ENCODE results near the gene UNC13B.

The UNC13B gene

DNA sequence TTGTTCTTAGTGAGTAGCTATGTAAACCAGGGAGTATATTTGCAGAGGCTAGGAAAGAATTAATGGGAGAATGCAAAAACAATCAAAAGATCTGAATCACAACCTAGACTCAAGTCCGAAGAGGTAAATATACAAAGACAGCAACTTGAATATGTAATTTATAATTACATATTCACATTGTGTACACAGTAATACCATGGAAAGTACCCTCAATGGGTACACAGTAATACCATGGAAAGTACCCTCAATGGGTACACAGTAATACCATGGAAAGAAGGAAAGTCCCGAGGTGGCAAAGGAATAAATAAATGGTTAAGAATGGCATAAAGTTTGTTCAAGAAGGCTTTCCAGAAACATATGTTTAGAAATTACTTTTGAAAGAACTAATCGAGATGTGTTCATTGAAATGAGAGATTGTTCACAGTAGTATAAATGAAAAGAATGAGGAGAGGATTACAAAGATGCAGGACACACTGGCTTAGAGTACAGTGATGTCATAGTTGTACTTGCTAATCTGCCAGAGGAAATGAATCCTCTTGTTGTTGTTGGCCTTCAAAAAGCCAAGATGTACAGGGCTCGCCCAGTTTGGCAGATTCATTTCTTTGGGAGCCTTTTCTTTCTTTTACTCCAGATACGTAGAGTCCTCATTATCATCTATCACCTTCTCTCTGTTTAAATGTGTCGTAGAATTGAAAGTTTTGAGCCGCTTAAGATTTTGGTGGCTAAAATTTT, 116.0 kb downstream of the UNC13B start:
- peak; percentile 42 for DNase-seq (ENCODE audit: low spot score)

DNA sequence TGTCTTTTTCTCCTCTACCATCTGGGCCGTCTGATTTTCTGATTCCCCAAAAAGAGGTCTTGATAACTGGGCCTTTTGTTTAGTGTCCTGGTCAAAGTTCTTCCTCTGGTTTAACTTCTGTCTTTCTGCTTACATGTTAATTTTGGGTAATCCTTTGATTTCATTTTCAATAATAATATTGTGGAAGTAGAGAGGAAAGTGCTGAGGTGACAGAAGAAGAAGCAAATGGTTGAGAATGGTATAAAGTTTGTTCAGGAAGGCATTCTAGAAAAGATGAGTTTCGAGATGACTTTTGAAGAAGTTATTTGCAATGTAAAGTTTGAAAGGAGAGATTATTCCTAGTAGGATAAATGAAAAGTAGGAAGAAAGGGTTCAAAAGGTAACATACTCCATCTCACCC, 118.1 kb downstream of the UNC13B start:
- DNase-seq (ENCODE audit: low spot score) = no peak

DNA sequence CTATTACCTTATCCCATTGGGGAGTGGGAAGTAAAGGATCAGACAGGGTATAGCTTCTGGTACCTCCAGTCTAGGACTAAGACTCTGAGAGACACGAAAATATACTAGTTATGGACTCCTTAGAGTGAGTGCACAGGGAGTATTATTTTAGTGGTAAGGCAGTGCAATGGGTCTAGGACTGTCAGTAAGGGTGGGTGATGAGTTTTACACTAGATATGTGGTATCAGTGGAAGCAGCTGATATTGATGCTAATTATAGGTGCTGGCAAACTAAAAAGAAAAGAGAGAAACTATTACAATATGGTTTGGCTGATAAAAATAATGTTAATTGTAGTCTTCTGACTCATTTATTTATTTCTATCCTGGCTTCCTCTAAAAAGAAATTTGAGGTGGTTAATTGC, 118.6 kb downstream of the UNC13B start:
- no peak for DNase-seq (ENCODE audit: low spot score)

DNA sequence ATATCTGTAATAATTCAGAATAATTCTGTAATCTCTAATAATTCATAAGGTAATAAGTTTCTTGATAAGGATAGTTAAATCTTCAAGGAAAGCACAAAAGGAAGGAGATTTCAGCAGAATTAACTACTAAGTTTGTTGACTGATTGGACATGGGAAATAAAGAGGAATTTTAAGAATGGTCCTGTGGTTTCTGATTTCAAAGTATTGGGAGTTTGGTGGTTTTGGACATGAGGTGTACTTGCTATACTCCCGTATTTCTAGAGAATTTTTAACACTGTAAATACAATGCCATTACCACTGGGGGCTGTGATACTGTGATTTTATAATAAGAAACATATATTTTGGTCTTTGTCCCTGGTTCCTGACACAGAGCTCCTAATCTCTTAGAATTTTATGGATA, 123.9 kb downstream of the UNC13B start:
- no peak for DNase-seq (ENCODE audit: low spot score)

DNA sequence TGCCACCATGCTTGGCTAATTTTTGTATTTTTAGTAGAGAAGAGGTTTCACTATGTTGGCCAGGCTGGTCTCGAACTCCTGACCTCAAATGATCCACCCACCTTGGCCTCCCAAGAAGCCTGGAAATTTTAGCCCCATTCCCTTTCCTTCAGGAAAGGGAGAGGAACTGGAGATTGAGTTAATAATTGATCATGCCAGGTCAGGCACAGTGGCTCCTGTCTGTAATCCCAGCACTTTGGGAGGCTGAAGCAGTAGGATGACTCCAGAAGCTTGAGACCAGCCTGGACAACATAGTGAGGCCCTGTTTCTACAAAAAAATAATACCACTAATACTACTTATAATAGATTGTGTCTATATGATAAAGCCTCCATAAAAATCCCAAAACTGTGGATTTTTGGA, 124.6 kb downstream of the UNC13B start:
- no peak for DNase-seq (ENCODE audit: low spot score)

DNA sequence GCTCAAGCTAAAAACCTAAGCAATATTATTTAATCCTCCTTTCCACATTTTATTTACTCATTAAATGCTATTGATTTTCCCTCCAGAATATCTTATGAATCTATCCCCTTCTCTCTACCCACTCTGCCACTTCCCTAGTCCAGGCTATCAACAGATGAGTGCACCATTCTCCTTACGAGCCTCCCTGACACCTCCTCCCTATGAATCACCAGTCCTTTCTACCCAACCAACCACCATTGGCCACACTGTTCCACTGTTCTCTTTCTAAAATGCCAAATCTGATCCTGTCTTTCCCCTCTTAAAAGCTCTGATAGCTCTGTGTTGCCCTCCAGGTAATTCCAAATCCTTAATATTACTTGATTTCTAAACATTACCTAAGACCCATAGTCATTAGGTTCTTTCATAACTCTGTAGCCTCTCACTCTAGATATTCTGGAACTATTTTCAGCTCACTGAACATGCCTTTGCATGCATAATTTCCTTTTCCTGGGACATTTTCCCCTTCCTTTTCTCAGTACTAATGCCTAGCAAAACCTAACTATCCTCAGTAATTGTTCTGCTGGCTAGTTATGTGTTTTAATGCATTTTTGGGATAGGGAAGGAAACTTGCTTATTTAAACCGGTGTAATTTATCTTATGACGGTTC, 126.3 kb downstream of the UNC13B start:
- DNase-seq (ENCODE audit: low spot score) = no peak

DNA sequence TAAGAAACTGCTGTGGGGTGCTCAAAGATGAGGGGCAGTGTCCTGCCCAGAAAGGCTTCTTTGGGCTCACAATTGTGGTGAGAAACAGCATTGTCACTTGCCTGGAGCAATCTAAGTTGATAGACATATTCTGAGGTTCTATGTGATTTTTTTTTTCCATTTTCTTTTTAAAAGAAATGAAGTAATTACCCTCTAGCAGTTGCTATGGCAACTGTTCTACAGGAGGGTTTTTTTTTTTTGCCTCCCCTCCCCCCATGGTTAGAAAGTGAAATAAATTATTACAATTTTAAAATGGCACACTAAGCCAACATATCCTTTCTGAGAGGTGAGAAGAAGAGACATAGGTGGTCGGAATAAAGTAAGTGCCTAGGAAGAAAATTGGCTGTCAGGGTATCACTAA, 127.0 kb downstream of the UNC13B start:
- no peak for DNase-seq (ENCODE audit: low spot score)

DNA sequence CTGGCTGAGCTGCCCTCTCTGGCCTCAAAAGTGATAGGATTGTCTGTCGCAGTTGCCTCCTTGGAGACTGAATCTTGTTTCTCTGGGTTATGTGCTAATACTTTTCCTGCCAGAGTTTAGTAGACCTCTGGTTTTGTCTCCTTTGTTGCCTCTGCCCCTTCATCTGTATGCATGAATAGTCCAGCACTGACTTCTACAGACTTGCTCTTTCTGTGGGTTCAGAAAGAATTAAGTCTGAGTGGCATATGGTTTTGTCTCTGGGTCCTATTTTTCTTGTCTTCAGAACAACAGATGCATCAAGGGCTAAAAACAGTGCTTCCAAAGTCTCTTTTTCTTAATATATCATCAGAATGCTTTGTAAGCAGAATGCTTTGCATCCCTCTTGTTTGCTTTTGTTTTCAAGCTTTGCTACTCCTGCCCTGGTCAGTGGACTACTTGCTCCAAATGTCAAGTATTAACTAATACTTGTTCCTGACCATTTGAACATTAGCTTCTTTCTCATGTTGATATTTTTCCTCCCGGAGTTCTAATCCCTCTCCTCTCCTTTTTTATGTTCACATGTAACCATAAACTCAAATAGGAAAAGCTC, 131.7 kb downstream of the UNC13B start:
- no peak for DNase-seq (ENCODE audit: low spot score)

DNA sequence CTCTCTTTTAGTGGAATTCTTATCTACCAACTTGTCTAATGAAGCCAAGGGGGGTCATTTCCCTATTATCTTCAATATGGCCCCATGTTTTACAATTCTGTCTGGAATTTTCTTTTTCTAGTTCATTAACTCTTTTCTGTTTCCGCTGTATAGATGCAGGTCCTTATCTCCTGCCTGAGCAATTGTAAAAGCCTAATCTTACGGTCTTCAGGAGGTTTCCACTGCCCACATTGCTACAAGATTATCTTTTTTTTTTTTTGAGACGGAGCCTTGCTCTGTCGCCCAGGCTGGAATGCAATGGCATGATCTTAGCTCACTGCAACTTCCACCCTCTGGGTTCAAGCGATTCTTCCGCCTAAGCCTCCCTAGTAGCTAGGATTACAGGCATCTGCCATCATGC, 132.3 kb downstream of the UNC13B start:
- DNase-seq (ENCODE audit: low spot score) = no peak

DNA sequence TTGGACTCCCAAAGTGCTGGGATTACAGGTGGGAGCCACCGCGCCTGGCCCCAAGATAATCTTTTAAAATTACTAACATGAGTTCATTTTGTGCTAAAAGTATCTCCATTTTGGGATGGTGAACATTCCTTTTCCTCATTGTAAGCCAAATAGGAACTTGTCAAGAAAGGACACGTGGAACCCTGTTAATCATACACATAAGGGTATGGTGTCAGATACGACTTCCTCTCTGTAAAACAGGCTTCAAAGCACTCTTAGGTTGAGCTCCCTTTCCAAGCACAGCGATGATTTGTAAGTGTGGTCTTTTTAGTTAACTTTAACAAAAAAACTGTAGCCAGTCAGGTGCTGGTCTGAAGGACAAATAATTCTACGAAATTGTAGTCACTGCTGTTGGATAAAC, 132.7 kb downstream of the UNC13B start:
- no peak for DNase-seq (ENCODE audit: low spot score)

DNA sequence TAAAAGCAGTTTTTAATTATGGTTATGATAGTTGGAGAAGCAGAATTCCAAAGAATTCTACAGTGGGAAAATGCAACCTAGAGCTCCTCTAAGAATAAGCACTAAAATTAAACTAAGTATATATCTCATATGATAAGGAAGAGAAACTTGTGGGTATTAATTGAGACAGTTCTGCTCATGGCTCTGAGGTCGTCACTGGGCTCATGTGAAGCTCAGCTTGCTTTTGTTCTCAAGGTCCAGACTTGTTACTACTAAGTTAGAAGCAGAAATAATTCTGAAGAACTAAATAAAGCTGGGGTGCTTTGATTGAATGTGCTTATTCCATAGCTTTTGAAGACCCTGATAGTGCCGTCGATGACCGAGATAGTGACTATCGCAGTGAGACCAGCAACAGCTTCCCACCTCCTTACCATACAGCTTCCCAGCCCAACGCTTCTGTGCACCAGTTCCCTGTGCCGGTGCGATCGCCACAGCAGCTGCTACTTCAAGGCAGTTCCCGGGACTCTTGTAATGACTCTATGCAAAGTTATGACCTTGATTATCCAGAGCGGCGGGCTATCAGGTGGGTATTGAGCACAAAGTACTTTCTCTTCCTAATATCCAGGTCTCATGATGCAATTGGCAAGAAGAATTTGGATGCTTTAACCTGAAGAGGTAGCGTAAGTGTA, 133.7 kb downstream of the UNC13B start:
- DNase-seq (ENCODE audit: low spot score) = no peak

DNA sequence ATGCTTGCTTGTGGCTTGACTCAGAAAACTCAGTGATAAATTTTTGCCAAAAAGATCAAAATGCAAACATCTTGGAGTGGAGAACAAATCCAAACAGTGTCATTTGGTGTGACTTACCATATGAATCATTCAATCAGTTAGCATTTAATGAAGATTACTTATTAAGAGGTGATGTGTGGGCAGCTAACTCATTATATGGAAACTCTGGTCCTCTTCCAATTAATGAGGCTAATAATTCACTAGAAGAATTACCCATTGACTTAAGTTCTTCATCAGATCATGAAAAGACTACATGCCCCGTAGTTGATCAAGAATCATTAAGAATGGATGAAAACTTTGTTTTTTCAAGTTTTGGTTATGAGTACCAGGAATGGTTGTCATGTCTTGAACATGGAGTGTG, 141.8 kb downstream of the UNC13B start:
- no peak for DNase-seq (ENCODE audit: low spot score)

DNA sequence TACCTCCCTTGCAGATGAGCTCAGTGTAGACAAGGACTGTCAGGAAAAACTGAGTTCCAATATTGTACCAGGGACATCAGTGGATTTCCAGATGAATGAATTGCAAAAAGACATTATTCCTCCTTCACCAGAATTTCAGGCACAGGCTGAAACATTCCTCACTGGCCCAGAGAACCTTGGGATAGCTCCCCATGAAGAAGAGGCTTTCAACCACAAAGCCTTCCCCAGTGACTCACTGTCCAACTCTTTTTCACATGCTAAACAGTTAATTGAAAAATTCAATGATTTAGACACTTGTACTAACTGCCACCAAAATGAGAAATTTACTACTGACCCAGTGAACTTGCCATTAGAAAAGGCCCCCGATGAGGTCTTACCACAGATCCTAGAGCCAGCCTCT, 144.5 kb downstream of the UNC13B start:
- no peak for DNase-seq (ENCODE audit: low spot score)

DNA sequence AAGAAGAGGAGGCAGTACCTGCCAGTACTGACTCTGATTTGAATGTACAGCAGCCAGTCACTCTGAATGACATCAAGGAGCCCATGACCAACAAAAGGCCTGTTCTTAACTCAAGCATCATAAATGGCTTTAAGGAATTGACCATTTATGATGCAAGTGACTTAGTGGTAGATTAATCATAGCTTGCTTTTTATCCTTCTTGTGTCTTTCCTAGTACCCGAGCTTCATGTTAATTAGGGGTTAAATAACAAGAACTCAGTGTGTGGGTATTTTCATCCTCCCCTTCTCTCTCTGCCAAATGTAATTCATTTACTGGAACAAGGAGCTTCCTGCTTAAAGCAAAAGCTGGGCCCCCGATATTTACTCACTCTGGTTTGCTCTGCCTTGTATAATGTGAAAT, 146.5 kb downstream of the UNC13B start:
- no peak for DNase-seq (ENCODE audit: low spot score)

DNA sequence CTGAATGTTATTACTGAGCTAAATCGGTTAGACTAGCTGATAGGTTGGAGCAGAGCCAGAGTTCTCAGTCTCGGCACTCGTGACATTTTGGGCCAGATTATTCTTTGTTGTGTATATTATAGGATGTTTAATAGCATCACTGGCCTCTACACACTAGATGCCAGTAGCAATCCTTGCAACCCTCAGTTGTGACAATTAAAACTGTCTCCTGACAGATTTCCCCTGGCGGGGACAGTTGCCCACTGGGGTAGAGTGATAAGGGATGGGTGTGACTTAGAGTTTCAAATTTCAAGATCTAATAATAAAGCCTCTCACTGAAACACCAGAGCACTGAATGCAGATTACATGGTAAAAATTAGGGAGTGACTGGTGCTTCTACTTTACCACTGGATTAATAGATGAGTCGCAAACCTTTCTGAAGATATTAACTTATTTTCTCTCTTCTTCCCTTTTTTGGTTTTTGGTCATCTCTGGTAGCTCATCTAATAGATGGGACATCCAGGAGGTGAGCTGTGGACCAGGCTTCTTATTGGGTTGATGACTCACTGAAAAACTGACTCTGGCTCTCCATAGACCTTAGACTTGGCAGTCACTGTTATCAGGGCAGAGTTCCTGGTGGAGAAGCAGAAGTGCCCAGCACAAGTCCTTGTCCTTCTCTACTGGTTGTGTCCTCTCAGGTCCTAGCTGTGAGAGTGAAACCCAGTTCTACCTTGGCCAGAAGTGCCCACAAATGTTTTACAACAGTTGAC, 150.3 kb downstream of the UNC13B start:
- no peak for DNase-seq (ENCODE audit: low spot score)

DNA sequence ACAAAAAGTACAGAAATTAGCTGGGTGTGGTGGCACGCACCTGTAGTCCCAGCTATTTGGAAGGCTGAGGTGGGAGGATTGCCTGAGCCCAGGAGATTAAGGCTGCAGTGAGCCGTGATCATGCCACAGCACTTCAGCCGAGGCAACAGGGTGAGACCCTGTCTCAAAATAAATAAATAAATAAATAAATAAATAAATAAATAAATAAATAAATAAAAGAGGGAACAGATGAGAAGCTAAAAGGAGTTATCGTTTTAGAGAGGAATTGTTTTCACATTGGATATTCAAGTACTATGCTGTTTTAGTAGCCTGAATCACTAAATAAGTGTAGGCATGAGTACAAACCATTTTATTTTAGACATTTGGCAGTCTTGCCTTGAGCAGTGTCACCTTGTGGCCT, 151.7 kb downstream of the UNC13B start:
- DNase-seq (ENCODE audit: low spot score) = no peak

DNA sequence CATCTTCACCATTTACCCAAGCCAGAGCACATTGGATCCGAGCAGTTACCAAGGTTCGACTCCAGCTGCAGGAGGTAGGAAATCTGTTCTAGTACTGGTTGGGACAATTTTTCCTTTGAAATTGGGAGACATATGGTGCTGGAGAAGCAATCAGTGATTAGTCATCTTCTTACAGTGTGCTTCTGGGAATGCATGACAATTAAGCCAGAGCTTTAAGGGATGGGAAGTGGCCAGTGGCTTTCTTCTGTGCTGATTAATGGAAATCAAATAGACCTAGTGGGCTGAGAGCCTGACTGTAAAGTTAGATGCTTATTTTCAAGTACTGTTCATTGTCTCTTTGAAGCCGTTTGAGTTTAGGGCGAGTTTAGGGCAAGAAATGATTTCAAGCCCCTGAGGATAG, 152.1 kb downstream of the UNC13B start:
- DNase-seq (ENCODE audit: low spot score) = no peak

DNA sequence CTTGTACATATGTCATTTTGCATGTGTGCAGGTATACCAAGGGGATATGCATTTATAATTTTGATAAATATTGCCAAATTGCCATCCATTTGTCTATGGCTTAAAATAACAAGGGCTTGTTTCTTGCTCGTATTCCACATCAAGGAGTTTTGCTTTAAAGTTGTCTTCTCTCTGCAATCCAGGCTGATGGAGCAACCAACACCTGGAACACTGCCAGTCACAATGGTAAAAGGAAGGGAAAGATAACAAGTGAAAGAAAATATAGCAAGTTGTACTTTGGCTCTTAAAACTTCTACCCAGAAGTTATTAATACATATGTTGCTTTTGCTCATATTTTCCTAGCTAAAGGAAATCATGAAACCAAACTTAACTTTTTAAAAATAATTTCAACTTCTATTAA, 156.9 kb downstream of the UNC13B start:
- no peak for DNase-seq (ENCODE audit: low spot score)

DNA sequence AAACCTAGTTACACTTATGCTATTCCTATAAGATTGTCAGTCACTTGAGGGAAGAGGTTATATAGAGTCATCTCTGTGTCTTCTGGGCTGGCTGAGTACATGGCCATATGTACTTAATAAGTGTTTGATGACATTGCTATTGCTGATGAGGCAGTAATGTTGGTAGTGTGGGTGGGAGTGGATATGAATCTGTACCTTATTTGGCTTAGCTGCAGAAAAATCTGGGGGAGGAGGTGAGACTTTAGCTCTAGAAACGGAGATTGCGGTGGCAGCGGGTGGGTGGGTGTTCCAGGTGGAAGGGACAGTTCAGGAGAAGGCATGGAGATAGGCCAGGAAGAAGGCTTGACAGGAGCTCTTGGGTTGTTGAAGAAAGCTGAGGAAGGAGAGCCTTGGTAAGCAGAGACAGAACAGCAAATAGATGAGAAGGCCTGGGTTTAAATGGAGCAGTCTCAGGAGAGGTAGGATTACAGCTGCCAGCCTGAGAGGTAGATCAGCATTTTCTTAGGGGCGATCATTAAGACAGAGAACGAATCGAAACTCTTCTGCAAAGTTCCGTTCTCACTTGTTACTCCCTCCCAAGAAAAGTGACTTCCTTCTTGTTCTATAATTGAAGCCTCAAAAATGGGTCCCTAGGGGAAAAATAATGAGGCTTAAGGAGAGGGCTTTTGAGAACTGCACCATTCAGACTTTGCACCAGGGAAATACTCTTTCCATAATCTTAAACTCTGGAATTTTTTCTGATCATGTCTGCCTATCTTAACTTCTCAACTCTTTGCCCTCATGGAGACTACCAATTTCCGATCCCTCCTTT, 160.5 kb downstream of the UNC13B start:
- no peak for DNase-seq (ENCODE audit: low spot score)

DNA sequence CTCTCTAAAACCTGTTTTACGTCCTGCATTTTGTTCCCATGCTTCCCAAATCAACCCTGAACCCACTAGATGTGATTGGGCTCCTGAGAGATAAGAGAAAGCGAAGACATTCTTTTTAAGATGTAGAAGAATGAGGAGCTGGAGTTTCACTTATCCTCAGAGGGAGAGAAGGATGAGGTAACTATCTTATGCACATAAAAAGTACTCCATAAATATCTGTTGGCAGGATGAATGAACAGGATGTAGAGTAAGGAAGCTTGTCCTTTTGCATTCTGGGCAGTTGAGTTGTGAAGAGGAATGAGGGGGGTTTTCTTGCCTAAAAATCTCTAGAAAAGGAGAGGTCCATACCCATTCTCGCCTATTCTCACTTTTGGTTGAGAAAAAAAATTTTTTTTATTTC, 163.2 kb downstream of the UNC13B start:
- DNase-seq (ENCODE audit: low spot score) = no peak

DNA sequence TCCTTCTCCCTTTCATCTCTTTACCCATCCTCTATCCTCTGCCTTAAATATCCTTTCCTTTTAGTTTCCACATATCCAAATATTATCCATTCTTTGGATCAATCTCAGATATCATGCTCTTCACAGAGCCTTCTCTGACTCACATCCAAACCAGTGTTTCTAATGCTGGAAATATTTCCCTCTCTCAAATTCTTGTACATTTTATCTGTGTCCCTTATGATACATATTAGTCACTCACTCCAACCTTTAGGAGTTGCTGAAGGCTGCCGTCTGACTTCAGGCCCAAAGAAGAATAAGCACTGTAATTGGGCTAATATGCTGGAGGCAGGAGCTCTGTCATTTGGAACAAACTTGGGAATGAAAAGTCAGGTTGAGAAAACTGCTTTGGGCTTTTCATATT, 171.7 kb downstream of the UNC13B start:
- DNase-seq (ENCODE audit: low spot score) = no peak

DNA sequence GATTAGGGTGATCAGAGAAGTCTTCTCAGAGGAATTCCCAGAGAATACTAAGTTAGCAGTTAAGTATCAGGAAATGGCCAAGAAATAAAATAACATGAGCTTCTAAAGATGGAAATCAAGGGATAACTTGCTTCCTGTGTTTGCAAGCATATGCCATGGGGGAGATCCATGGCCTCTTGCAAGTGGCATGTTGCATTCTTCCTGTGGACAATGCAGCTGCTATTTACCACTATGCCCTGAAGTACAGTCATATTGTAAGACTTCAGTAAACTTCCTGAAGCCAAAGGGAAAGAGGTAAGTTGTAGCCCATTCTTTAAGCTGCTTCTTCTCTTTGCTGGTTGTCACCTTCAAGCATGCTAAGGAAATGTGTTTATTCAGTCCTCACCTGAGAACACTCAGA, 173.4 kb downstream of the UNC13B start:
- no peak for DNase-seq (ENCODE audit: low spot score)
